ENCODE results near the gene GRIP1.

GRCh38 chr12:66388517-66388916, 290.4 kb downstream of the GRIP1 start:
- TF ChIP-seq CTCF (IDR thresholded peaks at IDR 0.05) (no peak), POLR2A (IDR thresholded peaks at IDR 0.05) (no peak)

Measured in prostate gland (tissue), 2 donors.